Mammary epithelial cell (primary cell): ENCODE data around the gene DNMBP.

Experiments used
- EZH2 ChIP-seq: IDR thresholded peaks from 2 replicates; pipeline ENCODE4 v1.6.1; 2012; ENCODE audit warnings: low read length, inconsistent platforms, borderline replicate concordance
- TF ChIP-seq, protein P1 (sequence below), 2 donors: IDR thresholded peaks in 1 of 2; conservative IDR thresholded peaks in 1 of 2; 2 replicates each; pipeline ENCODE4 v1.5.1; 2011 to 2012; ENCODE audit warnings: inconsistent platforms in 2 of 2, low read length in 2 of 2, mild to moderate bottlenecking in 2 of 2, control low read depth in 1 of 2, low read depth in 1 of 2; ENCODE audit not compliant: insufficient read depth in 1 of 2; ENCODE audit errors: extremely low read depth in 1 of 2

GRCh38 chr10:100009283-100009792 is 409 bp downstream of the DNMBP start:
- TF ChIP-seq, protein P1, sequence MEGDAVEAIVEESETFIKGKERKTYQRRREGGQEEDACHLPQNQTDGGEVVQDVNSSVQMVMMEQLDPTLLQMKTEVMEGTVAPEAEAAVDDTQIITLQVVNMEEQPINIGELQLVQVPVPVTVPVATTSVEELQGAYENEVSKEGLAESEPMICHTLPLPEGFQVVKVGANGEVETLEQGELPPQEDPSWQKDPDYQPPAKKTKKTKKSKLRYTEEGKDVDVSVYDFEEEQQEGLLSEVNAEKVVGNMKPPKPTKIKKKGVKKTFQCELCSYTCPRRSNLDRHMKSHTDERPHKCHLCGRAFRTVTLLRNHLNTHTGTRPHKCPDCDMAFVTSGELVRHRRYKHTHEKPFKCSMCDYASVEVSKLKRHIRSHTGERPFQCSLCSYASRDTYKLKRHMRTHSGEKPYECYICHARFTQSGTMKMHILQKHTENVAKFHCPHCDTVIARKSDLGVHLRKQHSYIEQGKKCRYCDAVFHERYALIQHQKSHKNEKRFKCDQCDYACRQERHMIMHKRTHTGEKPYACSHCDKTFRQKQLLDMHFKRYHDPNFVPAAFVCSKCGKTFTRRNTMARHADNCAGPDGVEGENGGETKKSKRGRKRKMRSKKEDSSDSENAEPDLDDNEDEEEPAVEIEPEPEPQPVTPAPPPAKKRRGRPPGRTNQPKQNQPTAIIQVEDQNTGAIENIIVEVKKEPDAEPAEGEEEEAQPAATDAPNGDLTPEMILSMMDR (conservative IDR thresholded peaks at IDR 0.05 in 1 of 2, IDR thresholded peaks at IDR 0.05 in 1 of 2; ENCODE audit: extremely low read depth in 1 of 2, insufficient read depth in 1 of 2, low read depth in 1 of 2, low read length in 2 of 2): peak in 1 of 2 donors; percentile 62
- TF ChIP-seq EZH2: no peak
